Posterior vena cava (tissue), 2 donors: ENCODE measurements around the gene PLCL2. TPM values are rescaled to one million over a fixed set of nuclear protein-coding genes. Genes with fewer than 3 reads are reported as not detected.

Experiments used
- DNase-seq: peaks from one replicate; pipeline ENCODE4 v3.0.0-alpha.2; 2020; ENCODE audit warnings: low spot score
- intact Hi-C, 2 donors: fragments of 100-400 bp; cut with DNase I; formaldehyde crosslinking; loops; one replicate each; pipeline versions ENCODE4 v1.14.1 to v1.14.2; 2022 to 2023
- long read RNA-seq, 2 donors: library from polyadenylated mRNA; unstranded; transcript quantifications; one replicate each; pipeline ENCODE4 v2.0.0, GENCODE V29; 2020 to 2021
- total RNA-seq, 2 donors: library from RNA; stranded (reverse); fragmentation: NEBNext Ultra II Directional; extraction: Animal tissue kit (Norgen Biotek cat#: 25700); gene quantifications; one replicate each; pipeline ENCODE4 v1.2.1, GENCODE V29; 2021
- donor health status: DM: yes; HTN: yes; CAD: no.
- donor health status: DM: yes; HTN: yes; CAD: no.

The PLCL2 gene
- total RNA-seq: 10 to 100 TPM; 11.9 TPM
- long read RNA-seq, donor 1, full-length matches to known transcripts: 5 of 7 reads
- long read RNA-seq, donor 1, partial matches to known transcripts: 0 of 7 reads
- long read RNA-seq, donor 1, other reads (novel, unspliced or antisense): 2 of 7 reads
- long read RNA-seq, donor 2, partial matches to known transcripts: 1 of 2 reads
- long read RNA-seq, donor 2, other reads (novel, unspliced or antisense): 1 of 2 reads

DNA sequence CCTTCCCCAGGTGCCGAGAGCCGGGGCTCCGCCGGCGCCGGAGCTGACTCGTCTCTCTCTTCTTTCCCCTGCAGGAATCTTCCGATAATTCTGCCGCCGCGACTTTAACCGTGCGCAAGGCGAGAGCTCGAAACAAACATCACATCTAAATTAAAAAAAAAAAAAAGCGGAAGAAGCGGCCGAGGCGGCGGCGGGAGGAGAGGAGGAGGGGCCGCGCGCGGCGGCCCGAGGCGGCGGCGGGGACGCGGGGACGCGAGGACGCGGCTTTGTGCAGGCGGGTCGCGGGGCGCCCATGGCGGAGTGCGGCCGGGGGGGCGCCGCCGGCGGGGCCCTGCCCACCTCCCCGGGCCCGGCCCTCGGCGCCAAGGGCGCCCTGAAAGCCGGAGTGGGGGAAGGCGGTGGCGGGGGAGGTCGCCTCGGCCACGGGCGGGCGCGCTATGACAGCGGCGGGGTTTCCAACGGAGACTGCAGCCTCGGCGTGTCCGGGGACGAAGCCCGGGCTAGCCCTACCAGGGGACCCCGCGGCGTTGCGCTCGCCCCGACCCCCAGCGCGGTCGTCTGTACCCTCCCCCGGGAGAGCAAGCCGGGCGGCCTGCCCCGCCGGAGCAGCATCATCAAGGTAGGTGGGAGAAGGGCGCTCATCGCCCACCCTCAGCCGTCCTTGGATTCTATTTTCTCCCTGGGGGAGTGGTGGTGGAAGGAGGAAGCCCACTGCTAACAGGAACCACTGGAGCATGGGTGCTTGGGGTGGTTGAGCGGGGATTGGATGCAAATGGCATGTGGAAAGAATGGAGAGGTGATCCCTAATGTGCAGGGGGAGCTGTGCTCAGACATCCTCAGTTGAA, at the start of gene PLCL2:
PLCL2 (plus strand) TSS at position 208 of the 845 bp plus-strand sequence; CDS start at position 293, 85 bp downstream.
- intact Hi-C loops: no loop called here
- peak; percentile 87 for DNase-seq

DNA sequence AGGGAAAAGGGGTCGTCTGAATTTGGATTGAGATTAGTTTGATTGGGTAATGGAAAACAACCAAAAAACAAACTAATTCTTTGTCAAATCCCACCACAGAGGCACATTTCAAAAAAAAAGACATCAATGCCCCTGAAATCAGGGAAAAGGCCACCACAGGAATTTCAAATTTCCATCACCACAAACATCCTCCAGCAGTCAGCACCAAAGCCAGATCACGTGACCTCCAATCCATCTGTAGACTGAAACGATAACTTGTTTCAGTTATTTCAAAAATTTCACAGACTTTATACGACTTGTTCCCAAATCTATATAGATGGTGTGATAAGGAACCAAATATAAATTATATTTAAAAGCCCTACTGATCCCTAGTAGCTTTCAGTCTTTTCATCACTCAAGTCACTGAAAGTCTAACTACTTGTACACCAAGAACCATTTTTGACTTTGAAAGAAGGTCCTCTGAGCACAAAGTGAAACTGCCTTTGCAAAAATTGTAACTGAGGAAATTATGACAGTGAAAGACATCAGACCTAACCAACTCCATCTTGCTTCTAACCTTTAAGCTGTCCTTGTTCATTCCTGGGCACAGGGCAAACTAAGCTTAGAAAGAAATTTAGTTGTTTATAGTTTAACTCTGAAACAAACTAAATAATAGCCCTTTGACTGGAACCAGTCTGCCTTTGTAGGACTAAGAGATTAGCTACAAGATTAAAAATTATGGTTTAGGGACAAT, 48.1 kb upstream of the PLCL2 start:
- no peak for DNase-seq
- intact Hi-C loops: no loop called here

DNA sequence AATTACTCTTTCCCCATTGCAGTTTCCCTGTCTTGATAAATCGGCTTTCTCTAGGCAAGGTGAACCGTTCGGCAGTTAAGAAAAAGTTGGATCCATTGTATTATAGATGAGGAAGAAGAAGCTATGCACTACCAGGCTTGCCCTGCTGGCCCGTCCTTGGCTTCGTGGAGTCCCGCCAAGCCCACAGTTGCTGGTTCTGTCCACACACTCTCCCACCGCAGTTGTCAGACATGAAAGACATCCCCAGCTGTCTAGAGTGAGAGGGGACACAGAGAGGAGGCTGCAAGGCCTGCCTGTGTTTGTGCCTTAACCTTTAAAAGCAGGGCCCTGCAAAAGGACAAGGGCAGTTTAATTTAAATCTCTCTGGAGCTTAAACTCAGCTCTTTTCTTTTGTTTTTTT, 47.2 kb upstream of the PLCL2 start:
- DNase-seq: no peak
- intact Hi-C loops: no loop called here

DNA sequence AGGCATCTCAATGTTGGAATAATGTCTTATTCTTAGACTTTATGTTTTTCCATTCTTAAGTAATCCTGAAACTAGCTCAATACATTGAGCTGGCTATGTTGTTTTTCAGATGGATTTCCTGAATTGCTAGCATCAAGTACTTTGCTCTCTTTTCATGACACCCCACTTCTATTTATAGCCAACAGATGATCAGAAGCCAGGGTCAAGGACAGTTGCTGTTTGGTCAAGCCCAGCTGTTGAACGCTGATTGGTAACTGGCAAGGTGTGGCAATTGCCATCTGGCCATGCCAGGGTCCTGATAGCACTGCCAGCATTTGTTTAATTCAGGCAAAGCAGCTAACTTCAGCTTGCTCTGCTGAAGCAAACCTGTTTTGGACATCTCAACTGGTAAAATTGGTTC, 46.2 kb upstream of the PLCL2 start:
- intact Hi-C loops: no loop called here
- no peak for DNase-seq

DNA sequence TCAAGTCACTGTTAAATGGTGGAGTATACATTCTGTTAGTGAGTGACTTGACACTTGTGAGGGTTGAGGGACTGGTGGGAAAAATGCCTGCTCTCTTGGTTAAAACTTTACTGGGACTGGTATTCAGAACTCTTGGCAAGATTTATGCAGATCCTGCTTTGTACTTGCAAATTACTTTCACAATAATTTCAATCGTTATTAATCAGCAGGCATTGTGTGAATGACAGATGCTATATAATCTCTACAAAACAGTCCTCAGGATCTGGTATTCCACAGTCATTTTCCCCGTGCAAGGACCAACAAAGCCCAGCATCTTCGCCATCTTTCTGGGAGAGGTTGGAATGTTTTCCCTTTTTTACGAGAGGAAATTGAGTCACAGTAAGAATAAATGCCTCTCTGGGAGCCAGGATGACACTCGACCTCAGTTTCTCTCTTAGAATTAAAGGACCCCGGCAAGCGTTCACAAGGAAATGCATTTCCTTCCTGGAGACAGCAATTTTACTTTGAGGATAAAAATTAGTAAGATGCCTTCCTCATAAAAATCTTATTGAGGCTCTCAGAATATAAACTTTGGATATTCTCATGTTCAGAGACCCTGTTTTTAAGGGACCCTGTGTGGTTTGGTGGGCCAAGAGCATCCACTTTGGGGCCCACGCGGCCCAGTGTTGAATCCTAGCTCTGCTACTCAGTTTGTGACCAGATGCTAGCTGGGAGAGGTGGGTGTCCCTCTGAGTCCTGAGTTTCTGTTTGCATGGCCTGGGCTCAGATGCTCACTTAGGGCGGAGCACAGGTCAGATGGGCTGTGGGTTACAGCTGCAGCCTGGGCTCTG, 45.3 kb upstream of the PLCL2 start:
- no peak for DNase-seq
- intact Hi-C loops: no loop called here

DNA sequence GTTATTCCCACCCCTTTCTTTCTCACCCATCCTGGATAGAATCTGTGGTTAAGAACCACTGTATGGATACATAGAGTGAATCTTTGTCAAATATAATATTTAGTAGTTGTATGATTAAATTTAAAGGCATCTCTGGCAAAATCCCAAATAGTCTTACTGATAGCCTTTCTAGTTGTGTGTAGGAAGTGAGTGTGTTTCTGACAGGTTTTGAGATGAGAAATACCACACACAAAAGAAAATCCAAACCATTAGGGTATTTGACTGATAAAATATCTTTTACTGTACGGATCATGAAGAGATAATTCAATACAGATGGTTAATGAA, 44.7 kb upstream of the PLCL2 start:
- intact Hi-C loops: no loop called here
- DNase-seq: no peak

DNA sequence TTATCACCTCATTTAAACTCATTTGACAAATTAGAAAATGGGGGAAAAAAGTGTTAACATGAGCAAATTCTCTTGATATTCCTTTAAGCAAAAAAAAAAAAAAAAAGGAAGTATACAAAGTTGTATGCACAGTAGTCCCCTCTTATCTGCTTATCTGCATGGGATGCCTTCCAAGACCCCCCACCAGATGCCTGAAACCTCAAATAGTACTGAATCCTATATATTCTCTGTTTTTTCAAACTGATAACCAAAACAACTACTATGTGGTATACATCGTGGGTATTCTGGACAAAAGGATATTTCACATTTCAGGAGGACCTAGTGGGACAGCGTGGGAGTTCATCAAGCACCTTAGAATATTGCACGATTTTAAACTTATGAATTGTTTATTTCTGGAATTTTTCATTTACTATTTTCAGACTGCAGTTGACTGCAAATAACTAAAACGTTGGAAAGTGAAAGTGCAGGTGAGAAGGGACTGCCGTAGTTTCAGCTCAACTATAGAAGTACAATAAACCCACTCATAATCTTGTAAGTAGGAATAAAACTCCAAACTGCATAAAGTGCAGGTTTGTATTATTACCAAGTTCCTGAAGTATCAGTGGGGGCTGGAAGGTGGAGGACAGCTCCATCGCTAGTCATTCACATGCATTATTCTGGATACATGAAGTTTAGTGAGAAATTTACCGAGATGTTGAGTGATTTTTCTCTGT, 43.6 kb upstream of the PLCL2 start:
- DNase-seq: no peak
- intact Hi-C loops: no loop called here

DNA sequence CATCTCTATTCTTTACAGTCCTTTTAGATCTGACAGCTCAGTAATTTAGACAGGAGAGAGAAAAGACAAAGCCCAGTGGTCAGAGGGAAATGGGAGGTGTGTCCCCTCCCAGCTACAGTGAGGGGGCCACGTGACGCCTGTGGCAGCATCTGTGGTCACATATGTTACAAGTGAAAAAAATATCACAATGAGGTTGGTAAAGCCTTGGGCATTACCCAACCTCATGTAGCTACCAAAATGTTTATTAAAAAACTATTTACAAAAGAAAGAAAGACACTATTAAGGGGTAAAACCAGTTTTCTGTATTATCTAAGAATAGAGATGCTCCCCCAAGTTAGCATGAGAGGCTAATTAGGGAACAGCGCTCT, 42.9 kb upstream of the PLCL2 start:
- no peak for DNase-seq
- intact Hi-C loops: no loop called here

DNA sequence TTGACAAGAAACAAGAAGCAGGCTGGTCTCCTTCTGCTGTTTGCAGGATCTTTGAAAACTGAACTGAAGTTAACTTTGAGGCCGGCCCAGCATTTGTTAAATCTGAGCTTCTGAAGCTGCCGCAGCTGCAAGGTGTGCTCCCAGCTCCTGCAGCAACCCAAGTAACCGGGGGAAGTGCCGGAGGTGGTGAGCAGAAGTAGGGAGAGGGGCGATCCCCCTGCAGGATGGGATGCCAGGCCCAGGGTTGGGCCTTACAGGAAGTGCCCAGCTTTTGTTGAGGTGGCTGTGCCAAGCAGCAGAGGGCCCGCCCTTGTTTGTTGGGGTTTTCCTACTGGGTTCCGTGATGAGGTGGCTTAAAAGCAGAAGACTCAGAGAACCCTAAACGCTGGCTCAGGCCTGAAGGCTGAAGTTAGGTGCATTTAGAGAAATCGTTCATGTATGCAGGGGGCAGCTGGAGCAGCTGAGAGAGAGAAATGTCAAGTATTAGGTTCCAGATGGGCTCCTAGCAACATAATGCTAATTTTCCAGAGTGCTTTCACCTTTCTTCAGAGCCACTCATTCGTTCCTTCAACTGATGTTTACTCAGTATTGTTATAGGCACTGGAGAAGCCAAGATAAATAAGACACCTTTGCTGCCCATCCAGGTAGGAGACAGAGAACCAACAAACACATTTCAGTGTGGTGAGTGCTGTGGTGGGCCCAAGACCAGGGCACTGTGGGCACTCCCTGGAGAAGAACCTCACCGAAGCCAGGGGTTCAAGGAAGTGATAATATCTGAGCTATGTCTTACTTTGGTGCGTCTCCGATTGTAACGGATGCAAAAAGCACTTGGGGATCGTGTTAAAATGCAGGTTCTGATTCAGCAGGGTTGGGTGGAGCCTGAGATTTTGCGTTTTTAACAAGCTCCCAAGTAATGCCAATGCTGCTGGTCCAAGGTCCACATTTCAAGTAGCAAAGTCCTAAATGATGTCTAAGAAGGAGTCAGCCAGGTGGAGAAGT, 42.2 kb upstream of the PLCL2 start:
- intact Hi-C loops: no loop called here
- peak; percentile 83 for DNase-seq

DNA sequence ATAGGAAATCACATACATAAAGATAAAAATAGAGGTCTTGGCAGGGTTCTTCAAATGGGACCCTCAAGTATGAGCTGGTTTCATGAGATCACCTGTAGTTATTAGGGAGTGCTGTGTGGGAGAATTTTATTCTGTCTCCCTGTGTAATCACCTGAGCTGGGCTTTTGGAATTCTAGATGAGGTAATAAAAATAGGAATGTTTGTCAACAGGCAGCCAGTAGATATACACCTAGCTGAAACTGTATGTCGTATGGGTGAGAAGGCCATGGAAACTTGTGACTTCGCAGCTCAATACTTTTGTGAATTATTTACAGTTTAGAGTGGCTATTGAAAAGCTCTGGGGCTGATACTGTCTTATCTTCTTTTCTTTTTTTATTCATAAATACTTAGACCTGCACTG, 40.5 kb upstream of the PLCL2 start:
- no peak for DNase-seq
- intact Hi-C loops: no loop called here

DNA sequence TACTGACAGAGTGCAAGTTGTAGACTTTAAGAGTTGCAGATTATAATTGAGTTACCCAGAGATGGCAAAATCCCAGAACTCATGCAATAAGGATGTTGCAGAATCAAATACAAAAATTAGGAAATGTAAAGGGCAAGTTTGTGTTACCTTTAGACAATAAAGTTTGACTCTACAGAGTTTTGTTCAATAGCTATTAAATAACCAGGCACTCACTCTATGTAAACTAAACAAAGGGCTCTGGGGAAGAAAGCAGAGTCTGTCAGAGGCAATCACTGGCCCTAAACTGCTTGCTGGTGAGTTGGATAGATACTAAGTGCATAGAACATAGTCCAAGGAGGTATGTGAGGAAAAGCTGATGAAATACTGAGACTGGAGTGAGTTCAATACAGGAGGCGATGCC, 40.0 kb upstream of the PLCL2 start:
- no peak for DNase-seq
- intact Hi-C loops: no loop called here

DNA sequence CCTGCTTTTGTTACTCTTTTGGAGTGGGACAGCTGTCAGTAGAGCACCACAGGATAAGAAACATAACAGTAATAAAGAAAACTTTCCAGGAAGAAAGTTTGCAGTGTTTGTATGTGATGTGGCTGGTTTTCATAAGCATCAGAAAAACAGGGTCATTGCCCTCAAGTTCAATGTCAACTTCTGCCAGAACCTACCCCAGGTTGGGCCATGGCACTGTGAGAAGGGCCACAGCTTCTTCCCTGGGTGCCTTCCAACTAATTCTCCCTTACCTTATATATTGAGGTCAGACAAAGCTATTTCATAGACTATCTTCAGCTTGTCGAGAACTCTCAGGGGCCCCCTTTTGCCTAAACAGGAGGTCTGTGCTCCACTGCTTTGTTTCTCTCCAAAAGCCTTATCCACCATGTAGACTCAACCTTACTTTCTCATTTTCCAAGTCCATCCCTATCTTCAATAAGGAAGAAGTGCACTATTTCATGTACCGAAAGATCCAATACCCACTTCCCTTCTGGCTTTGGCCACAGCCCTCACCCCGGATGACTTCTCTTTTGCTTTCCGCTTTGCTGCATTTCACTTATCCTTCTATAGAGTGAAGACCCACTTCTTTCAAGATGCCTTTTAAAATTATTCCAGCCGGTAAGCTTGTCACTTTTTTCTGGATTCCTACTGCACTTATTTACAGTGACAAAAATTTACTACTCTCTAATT, 38.2 kb upstream of the PLCL2 start:
- DNase-seq: no peak
- intact Hi-C loops: no loop called here

DNA sequence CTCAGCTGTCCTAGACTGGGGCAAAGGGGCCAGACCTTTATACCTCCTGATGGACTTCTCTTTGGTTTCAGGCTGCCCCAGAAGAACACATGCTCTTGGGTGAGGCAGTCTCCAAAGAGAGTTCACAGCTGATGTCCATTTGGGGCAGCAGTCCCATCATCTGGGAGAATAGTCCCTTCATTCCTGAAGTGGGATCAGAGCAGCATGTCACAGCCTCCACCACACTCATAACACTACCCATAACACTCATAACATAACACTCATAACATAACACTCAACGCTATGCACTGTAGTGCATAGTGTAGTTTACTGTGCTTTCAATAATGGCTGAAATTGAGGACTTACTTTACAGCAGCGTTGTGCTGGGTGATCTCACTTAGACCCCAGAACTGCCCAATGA, 36.7 kb upstream of the PLCL2 start:
- intact Hi-C loops: no loop called here
- no peak for DNase-seq

DNA sequence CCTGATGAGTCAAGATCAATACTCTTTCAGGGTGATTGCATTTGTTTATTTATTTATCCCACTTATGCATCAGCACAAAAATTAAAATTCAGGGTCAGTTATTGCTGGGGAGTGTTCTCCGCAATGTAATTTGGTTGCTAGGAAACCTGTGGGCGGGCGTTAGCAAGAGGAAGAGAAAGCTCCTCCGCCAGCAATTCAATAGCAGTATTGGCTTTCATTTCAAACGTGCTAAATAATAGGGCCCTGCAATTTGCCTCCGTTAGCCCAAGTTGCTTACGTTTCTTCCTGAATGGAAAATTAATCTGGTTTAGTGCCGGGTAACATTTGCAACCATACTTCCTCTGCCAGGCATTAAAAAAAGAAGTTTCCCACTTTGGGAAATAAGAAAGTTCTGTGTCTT, 35.5 kb upstream of the PLCL2 start:
- DNase-seq: no peak
- intact Hi-C loops: no loop called here

DNA sequence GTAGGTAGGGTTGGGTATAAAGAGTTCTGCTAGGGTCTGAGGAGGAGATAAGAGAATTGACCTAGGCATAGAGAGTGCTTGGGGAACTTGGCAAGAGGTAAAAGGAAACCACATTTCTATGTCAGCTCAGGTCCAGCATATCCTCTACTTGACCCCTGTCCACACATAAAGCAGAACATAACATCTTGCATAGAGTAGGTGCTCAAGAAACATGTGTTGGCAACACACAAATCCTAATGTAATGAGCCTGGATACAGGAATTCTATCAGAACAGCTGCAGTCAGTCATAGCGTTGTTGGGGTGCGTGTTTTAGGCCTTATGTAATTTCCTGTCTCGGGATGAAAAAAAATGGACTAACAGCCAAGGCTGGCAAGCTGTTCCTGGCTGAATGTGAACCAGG, 35.0 kb upstream of the PLCL2 start:
- DNase-seq: no peak
- intact Hi-C loops: loop anchor here in 1 of 2 donors (5.0 kb wide), 1 partner anchor 758 kb away; no protein-coding TSS in a partner anchor

DNA sequence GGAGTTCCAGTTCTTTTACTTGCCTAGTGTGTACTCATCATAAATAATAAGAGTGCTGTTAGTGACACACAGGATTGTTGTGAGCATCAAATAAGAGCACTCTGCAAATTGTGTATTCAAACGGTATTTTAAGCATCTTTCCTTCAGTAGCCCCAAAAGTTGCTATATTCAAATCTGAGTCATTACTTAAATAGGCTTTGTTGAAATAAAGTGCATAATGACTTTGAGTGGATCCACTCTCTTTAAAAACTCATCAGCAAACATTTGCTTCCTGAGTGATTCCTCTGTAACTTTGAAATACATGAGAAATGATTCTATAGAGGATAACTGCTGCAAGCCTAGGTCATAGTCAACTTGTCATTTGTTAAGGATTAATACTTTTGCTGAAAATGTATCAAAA, 29.3 kb upstream of the PLCL2 start:
- intact Hi-C loops: no loop called here
- DNase-seq: no peak

DNA sequence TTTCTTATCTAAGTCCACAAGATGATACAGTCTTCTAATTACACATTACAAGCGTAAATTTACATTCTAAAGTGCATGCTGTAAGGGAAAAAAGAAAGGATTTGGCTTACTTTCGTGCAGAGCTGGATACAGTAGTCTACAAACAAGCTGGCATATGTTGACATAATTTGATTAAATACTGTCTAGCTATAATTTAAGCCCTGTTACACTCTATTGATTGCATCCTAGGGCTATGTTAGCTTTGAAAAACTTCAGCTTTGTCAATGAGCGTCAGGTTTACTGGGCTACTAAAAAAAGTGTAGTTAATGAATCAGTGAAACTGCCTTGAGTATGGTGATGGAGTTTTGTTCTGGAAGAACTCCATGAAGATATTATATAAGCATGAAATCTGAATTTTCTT, 24.5 kb upstream of the PLCL2 start:
- intact Hi-C loops: no loop called here
- DNase-seq: no peak
